GM21367 (cell line): ENCODE measurements around the gene COL11A2.
"Not testable (repeated sequence)": the region's sequence is repeated elsewhere in the genome, so short reads cannot be mapped to it uniquely, and the experiment has no call there.

Experiments used
- ATAC-seq: cut with Tn5 transposase; IDR thresholded peaks from one replicate; pipeline ENCODE4 v1.9.1; 2021; ENCODE audit not compliant: unreplicated experiment

COL11A2 gene

GRCh38 chr6:33192105-33192646, at the start of gene COL11A2:
TSS of gene COL11A2 (minus strand) at chr6:33192467. CDS start at chr6:33192240, 227 bp downstream.
- ATAC-seq, result no peak

- no peak for ATAC-seq
Measured at GRCh38 chr6:33241968-33242367, 49.7 kb upstream of the COL11A2 start.

DNA sequence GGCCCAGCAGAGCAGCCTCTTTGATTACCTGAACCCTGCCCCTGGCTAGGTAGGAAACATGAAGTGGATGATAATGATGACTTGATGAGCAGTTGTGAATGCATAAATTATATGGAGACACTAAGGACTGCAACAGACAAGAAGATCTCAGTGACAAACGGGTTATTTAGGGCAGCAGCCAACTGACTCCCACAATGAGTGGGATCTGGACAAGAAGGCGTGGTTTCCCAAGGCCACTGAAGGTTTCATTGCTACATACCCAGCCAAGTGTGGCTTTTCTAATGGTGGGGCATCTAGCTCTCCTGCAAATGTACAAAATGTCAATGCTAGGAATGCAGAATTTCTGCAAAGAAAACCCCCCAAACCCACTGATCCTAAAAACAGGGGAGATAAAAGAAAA, 45.5 kb upstream of the COL11A2 start:
- ATAC-seq, result no peak

GRCh38 chr6:33236852-33237251, 44.6 kb upstream of the COL11A2 start:
- no peak for ATAC-seq

- ATAC-seq, result no peak
Measured at GRCh38 chr6:33236328-33236727, 44.1 kb upstream of the COL11A2 start.

- ATAC-seq, result no peak
Measured at GRCh38 chr6:33235221-33235634, 43.0 kb upstream of the COL11A2 start.

DNA sequence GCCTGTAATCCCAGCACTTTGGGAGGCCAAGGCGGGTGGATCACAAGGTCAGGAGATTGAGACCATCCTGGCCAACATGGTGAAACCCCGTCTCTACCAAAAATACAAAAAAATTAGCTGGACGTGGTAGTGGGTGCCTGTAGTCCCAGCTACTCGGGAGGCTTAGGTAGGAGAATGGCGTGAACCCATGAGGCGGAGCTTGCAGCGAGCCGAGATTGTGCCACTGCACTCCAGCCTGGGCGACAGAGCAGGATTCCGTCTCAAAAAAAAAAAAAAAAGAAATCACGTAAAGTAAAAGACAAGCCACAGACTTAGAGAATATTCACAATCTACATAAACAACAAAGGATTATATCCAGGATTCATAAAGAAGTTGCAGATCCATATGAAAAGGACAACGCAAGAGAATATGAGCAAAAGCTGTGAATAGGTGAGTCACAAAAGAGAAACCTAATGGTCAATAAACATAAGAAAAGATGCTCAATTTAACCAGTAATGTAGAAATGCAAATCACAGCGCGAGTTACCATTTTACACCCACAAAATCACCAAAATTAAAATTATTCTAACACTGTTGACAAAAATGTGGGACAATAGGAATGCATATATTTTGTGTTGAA, 34.3 kb upstream of the COL11A2 start:
- ATAC-seq, result not testable (repeated sequence)

DNA sequence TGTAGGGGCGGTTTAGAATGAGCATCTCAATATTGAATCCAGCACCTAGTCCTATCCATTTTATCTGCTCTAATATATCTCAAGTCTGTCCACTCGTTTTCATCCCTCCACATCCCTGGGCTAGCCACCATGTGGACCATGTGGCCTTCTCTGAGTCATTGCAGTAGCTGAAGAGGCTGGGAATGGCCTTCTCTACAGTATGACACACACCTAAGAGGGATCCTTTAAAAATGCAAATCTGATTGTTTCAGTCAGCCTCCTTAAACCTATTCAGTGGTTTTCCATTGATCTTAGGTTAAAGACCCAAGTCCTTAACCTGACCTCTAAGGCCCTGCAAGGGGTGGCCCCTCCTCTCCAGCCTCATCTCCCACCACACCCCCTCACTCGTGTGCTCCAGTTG, 25.4 kb upstream of the COL11A2 start:
- ATAC-seq, result no peak

DNA sequence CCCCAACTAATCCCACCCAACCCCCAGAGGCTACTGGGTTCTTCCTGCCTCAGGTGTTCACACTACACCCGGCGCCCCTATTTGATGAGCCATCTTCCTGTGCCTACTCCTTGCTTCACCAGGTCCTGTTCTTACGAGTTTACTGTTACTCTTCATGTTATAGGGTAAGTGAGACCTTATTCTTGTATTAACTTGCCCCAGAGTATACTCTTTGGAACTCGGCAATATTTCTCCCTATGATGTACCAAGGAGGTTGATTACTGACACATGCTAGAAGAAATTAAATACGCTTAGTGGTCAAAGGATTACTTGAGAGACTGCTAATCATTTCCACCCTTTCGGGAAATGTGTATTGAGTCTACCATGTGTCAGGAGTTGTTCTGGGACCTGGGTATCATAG, 25.0 kb upstream of the COL11A2 start:
- no peak for ATAC-seq

DNA sequence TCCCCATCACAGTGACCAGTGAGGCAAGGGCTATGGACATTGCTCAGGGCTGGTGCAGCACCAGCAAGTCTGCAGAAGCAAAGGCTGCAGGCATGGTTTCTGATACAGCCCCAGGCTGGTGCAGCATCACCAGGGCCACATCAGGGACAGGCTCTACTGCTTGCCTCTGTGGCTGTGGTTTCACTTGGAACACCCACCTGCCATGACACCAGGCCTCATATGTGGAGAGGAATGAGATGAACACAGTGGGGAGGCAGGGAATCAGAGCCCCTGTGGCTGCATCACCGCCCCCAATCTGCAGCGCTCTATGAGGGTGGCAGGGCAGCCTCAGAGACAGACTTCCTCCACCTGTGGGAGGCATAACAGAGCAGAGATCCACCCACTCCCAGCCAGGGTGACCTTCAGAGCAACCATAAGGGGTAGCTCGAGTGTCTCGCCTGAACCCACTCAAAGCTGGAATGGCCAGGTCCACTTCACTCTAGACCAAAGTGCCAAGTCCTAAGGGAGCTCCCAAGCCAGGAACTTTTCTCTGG, 23.9 kb upstream of the COL11A2 start:
- no peak for ATAC-seq

- ATAC-seq, result no peak
Measured at GRCh38 chr6:33215271-33216116, 23.2 kb upstream of the COL11A2 start.

DNA sequence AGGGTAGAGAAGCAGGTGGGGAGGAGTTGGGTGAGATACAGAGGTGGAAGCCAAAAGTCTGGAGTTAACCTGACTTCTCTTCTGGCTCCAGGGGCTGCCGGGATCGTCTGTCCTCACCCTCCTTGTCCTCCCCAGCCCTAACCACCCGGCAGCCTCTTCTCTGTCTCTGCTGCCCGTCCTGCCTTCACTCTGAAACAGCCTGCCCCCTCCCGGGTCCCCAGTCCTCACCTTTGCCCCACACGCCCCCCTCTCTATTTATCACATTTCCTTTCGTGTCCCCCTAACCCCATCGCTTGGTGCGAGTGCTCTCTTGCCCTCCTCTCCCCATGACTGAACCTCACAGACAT, 21.7 kb upstream of the COL11A2 start:
- no peak for ATAC-seq

DNA sequence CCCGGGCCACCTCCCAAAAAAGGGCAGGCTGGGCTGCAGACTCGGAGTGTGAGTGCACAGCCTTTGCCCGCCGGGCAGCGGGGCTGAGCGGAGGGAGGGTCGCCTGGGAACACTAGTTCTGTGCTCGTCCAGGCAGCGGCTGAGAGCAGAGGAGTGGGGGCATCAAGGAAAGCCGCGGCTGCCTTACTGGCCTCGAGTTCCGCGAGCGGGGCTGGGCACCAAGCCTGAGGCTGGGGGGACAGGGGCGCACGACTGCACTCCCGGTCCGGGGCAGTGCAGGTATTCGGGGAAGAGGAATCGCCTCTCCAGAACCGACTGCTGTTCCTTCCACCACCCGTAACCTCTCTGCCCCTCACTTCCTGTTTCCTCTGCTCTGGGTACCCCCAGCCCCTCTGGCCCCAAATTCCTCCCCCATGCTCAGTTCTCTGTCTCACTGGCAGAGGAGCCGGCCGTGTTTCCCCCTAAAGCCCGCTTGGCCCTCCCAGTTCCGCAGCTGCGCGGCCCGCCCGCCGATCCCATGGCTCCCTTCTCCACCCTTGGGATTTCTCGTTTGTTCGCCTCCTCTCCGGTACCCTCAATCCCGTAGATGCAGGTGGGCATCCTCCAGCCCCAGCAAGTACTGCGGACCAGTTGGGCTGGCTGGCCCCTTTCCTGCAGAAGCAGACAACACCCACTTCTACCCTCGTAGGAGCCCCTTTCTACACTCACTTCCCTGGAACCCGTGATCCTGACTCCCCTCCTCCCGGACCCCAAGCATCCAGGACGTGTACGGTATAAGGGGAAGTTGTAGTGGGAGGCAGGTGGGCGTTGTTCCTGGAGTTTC, 21.1 kb upstream of the COL11A2 start:
- no peak for ATAC-seq

- ATAC-seq, result no peak
Measured at GRCh38 chr6:33212857-33213165, 20.5 kb upstream of the COL11A2 start.

- no peak for ATAC-seq
Measured at GRCh38 chr6:33211666-33212422, 19.6 kb upstream of the COL11A2 start.

GRCh38 chr6:33211136-33211535, 18.9 kb upstream of the COL11A2 start:
- no peak for ATAC-seq

DNA sequence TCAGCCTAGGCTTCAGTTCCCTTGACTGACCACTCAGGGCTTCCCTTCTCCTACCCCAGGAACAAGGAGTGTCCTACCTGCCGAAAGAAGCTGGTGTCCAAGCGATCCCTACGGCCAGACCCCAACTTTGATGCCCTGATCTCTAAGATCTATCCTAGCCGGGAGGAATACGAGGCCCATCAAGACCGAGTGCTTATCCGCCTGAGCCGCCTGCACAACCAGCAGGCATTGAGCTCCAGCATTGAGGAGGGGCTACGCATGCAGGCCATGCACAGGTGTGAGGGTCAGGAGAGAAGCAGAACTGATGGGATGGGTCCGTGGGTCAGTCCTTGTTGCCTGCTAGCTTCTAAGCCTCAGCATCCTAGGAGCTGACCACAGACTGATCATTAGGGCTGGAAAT, 17.6 kb upstream of the COL11A2 start:
- ATAC-seq, result no peak

GRCh38 chr6:33208091-33208967, 16.1 kb upstream of the COL11A2 start, which contains the start of gene RING1:
TSS of gene RING1 (plus strand) at chr6:33208500. CDS start at chr6:33208823, 323 bp downstream.
- no peak for ATAC-seq

- no peak for ATAC-seq
Measured at GRCh38 chr6:33207552-33208090, 15.4 kb upstream of the COL11A2 start.
